ENCODE measurements around the gene AGL. TPM values are rescaled to one million over a fixed set of nuclear protein-coding genes. Genes with fewer than 3 reads are reported as not detected.
"Not testable (repeated sequence)": the region's sequence is repeated elsewhere in the genome, so short reads cannot be mapped to it uniquely, and the experiment has no call there.

AGL gene
- polyA plus RNA-seq, 3 donors = 1.2 to 3.9 (median 1.3) TPM

DNA sequence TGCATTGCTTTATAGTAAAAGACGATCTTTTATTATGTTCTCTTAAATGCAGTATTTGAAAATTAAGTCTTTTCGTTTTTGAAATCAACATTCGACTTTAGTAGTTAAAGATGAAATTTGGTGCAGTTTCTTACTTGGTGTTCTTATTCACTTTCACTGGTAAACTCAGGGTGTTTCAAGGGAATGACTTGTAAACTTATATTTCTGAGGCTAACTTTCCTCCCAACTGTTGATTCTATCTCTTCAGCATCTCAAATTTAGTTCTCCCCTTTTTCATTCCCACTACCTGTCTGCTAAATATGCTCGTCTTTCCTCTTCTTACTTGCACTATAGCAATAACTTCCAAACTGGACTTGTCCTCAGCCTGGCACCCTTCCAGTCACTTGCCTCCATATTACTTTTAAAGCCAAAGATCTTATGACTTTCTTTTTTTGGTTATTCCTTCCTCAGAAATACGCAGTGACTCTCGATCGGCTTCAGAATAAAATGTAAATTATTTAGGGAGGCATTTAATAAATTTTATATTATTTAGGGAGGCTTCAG lies 120.6 kb downstream of the AGL start:
- H3K4me2 ChIP-seq (replicated peaks; ENCODE audit: extremely low read depth, low read length, poor library complexity, severe bottlenecking) = peak overlapping the region; percentile 86
- intact Hi-C loops (cut with micrococcal nuclease) = no loop called here
- DNase-seq = no peak
- no peaks in the 10 kb centered on the region for H3K9me3 ChIP-seq (replicated peaks in 1 of 2; ENCODE audit: control insufficient read depth in 1 of 2, insufficient read depth in 1 of 2, low read length in 2 of 2)
- peaks cover 11 to 16% of the 10 kb centered on the region in 2 donors for H3K4me1 ChIP-seq (ENCODE audit: control insufficient read depth in 1 of 2, insufficient read depth in 2 of 2, low read length in 2 of 2)
- H3K4me3 ChIP-seq (replicated peaks in 1 of 3; ENCODE audit: low read depth in 2 of 3, low read length in 3 of 3) = peak overlapping the region; percentile 72 to 86 (median 86)
- peaks cover 7 to 12% of the 10 kb centered on the region in 2 donors for H3K36me3 Mint-ChIP-seq
- H3K27me3 Mint-ChIP-seq (ENCODE audit: low read depth in 3 of 3) = peaks cover 0 to 3% (median 0%) of the 10 kb centered on the region in 3 donors
- H3K36me3 ChIP-seq (replicated peaks in 1 of 2; ENCODE audit: control insufficient read depth in 1 of 2, insufficient read depth in 2 of 2, low read length in 2 of 2) = peaks cover 12 to 16% of the 10 kb centered on the region in 2 donors
- H2AFZ ChIP-seq (ENCODE audit: insufficient read depth, low read depth, low read length, poor library complexity, severe bottlenecking) = peak overlapping the region; percentile 99
- H3K27me3 ChIP-seq (ENCODE audit: control insufficient read depth in 2 of 2, insufficient read depth in 2 of 2, low read length in 2 of 2) = no peaks in the 10 kb centered on the region
- TF ChIP-seq, protein P1, sequence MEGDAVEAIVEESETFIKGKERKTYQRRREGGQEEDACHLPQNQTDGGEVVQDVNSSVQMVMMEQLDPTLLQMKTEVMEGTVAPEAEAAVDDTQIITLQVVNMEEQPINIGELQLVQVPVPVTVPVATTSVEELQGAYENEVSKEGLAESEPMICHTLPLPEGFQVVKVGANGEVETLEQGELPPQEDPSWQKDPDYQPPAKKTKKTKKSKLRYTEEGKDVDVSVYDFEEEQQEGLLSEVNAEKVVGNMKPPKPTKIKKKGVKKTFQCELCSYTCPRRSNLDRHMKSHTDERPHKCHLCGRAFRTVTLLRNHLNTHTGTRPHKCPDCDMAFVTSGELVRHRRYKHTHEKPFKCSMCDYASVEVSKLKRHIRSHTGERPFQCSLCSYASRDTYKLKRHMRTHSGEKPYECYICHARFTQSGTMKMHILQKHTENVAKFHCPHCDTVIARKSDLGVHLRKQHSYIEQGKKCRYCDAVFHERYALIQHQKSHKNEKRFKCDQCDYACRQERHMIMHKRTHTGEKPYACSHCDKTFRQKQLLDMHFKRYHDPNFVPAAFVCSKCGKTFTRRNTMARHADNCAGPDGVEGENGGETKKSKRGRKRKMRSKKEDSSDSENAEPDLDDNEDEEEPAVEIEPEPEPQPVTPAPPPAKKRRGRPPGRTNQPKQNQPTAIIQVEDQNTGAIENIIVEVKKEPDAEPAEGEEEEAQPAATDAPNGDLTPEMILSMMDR (IDR thresholded peaks at IDR 0.05) = no peak
- no peaks in the 10 kb centered on the region for H4K20me1 ChIP-seq (ENCODE audit: insufficient read depth, low read length)
- no peaks in the 10 kb centered on the region for H3K9me3 Mint-ChIP-seq
- WGBS (ENCODE audit: insufficient coverage) = 50% methylated on average over 2 of the region's 7 CpGs
- H3K4me1 Mint-ChIP-seq = peaks cover 22% of the 10 kb centered on the region
- H3K27ac Mint-ChIP-seq = no peak overlapping the region
- peaks cover 48% of the 10 kb centered on the region for H3K79me2 ChIP-seq (ENCODE audit: insufficient read depth, low read length)
- peak overlapping the region in 1 of 2 donors; percentile 83 for H3K27ac ChIP-seq (ENCODE audit: low read depth in 1 of 2, low read length in 2 of 2)
- peak overlapping the region; percentile 87 for H3K9ac ChIP-seq (ENCODE audit: insufficient read depth, low read length, poor library complexity, severe bottlenecking)
- peak overlapping the region; percentile 100 for H3K4me3 Mint-ChIP-seq

DNA sequence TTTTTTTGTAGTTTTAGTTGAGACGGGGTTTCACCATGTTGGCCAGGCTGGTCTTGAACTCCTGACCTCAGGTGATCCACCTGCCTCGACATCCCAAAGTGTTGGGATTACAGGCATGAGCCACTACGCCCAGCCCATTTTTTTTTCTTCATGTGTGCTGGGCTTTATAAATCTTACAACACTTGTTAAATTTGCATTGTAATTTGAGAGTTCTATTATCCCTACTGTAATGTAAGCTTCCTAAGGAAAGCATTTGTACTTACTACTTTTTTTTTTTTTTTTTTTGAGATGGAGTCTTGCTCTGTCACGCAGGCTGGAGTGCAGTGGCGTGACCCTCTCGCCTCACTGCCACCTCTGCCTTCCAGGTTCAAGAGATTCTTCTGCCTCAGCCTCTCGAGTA lies 121.9 kb downstream of the AGL start:
- H3K4me2 ChIP-seq (replicated peaks; ENCODE audit: extremely low read depth, low read length, poor library complexity, severe bottlenecking); H3K9ac ChIP-seq (ENCODE audit: insufficient read depth, low read length, poor library complexity, severe bottlenecking); H3K9me3 Mint-ChIP-seq; H3K9me3 ChIP-seq (replicated peaks in 1 of 2; ENCODE audit: control insufficient read depth in 1 of 2, insufficient read depth in 1 of 2, low read length in 2 of 2); H3K27me3 Mint-ChIP-seq (ENCODE audit: low read depth in 3 of 3); H3K4me3 Mint-ChIP-seq; H3K27ac ChIP-seq (ENCODE audit: low read depth in 1 of 2, low read length in 2 of 2); DNase-seq; H2AFZ ChIP-seq (ENCODE audit: insufficient read depth, low read depth, low read length, poor library complexity, severe bottlenecking); H3K4me3 ChIP-seq (replicated peaks in 1 of 3; ENCODE audit: low read depth in 2 of 3, low read length in 3 of 3); H4K20me1 ChIP-seq (ENCODE audit: insufficient read depth, low read length); intact Hi-C loops (cut with micrococcal nuclease); H3K27me3 ChIP-seq (ENCODE audit: control insufficient read depth in 2 of 2, insufficient read depth in 2 of 2, low read length in 2 of 2): not testable (repeated sequence)
- peak overlapping the region in 1 of 7 donors; percentile 25 for H3K27ac Mint-ChIP-seq
- peaks cover 16 to 29% of the 10 kb centered on the region in 2 donors for H3K36me3 ChIP-seq (replicated peaks in 1 of 2; ENCODE audit: control insufficient read depth in 1 of 2, insufficient read depth in 2 of 2, low read length in 2 of 2)
- H3K36me3 Mint-ChIP-seq = peaks cover 9 to 20% of the 10 kb centered on the region in 2 donors
- 100% methylated on average over 1 of the region's 7 CpGs for WGBS (ENCODE audit: insufficient coverage)
- H3K4me1 Mint-ChIP-seq = peaks cover 22% of the 10 kb centered on the region
- H3K79me2 ChIP-seq (ENCODE audit: insufficient read depth, low read length) = peaks cover 48% of the 10 kb centered on the region
- H3K4me1 ChIP-seq (ENCODE audit: control insufficient read depth in 1 of 2, insufficient read depth in 2 of 2, low read length in 2 of 2) = peaks cover 11 to 16% of the 10 kb centered on the region in 2 donors

Small RNA genes lying within 50 kb of the gene (small RNA-seq; reads per million reads assigned to genes)
- gene AC096949.1 (ENCODE audit: insufficient read length, low read depth) = not detected

Other genes starting within 250 kb of the AGL start
- not detected for gene PALMD, start 204.2 kb upstream of the AGL start, polyA plus RNA-seq
- gene FRRS1, start 83.7 kb upstream of the AGL start, polyA plus RNA-seq = 1 to 10 TPM in 2 of 3 donors, under 1 TPM in 1; 0.61 to 2.1 (median 2.1) TPM
- 10 to 100 TPM; 10.1 to 14.3 (median 13.0) TPM for gene SLC35A3, start 119.6 kb downstream of the AGL start, polyA plus RNA-seq

Data from CD14-positive monocyte (primary cell).